HG03060 (cell line): Measurements from ENCODE around the gene TFB1M.

Experiments used
- ATAC-seq: cut with Tn5 transposase; IDR thresholded peaks from one replicate; pipeline ENCODE4 v1.9.1; 2021; ENCODE audit warnings: low read depth, moderate number of reproducible peaks; ENCODE audit not compliant: unreplicated experiment

TFB1M gene

GRCh38 chr6:155267411-155267810, 46.9 kb downstream of the TFB1M start:
- no peak for ATAC-seq

GRCh38 chr6:155265843-155266535, 48.3 kb downstream of the TFB1M start:
- no peak for ATAC-seq

GRCh38 chr6:155264693-155265320, 49.5 kb downstream of the TFB1M start:
- no peak for ATAC-seq

GRCh38 chr6:155263373-155264063, 50.8 kb downstream of the TFB1M start, which contains the start of gene CLDN20:
TSS of gene CLDN20 (plus strand) at chr6:155264013. CDS start at chr6:155275720, 11,707 bp downstream.
- ATAC-seq = no peak

GRCh38 chr6:155262655-155263054, 51.6 kb downstream of the TFB1M start:
- ATAC-seq = no peak

GRCh38 chr6:155261111-155261900, 53.0 kb downstream of the TFB1M start:
- ATAC-seq = no peak

GRCh38 chr6:155260686-155261085, 53.6 kb downstream of the TFB1M start:
- ATAC-seq = no peak

GRCh38 chr6:155259897-155260296, 54.4 kb downstream of the TFB1M start:
- ATAC-seq = no peak

GRCh38 chr6:155259204-155259603, 55.1 kb downstream of the TFB1M start:
- ATAC-seq = no peak

- no peak for ATAC-seq
These were observed 56.5 kb downstream of the TFB1M start for GRCh38 chr6:155257796-155258195.

- ATAC-seq = no peak
These were observed 58.0 kb downstream of the TFB1M start for GRCh38 chr6:155256122-155256795.

- no peak for ATAC-seq
These were observed 60.1 kb downstream of the TFB1M start for GRCh38 chr6:155254139-155254538.

- no peak for ATAC-seq
These were observed 60.9 kb downstream of the TFB1M start for GRCh38 chr6:155253337-155253736.

GRCh38 chr6:155252581-155252980, 61.7 kb downstream of the TFB1M start:
- no peak for ATAC-seq

- ATAC-seq = no peak
These were observed 63.4 kb downstream of the TFB1M start for GRCh38 chr6:155250701-155251381.

- no peak for ATAC-seq
These were observed 66.0 kb downstream of the TFB1M start for GRCh38 chr6:155248008-155249001.

GRCh38 chr6:155247618-155248007, 66.7 kb downstream of the TFB1M start:
- ATAC-seq = no peak

GRCh38 chr6:155246825-155247224, 67.5 kb downstream of the TFB1M start:
- no peak for ATAC-seq

- no peak for ATAC-seq
These were observed 68.5 kb downstream of the TFB1M start for GRCh38 chr6:155245831-155246230.
